NT2/D1 (cell line): ENCODE data around the gene PHPT1.

Source experiments
- DNase-seq: peaks from one replicate; pipeline ENCODE4 v3.0.0-alpha.2; 2011; ENCODE audit warnings: low read depth, low spot score
- H3K27me3 ChIP-seq: 2 replicates; pipeline ENCODE4 v1.6.0; 2011; ENCODE audit warnings: mild to moderate bottlenecking; ENCODE audit not compliant: insufficient read length, insufficient read depth
- H3K36me3 ChIP-seq: 2 replicates; pipeline ENCODE4 v1.6.1; 2011; ENCODE audit warnings: mild to moderate bottlenecking, low read length, mixed read lengths; ENCODE audit not compliant: insufficient read depth, insufficient read length
- H3K4me1 ChIP-seq: 2 replicates; pipeline ENCODE4 v1.5.1; 2011; ENCODE audit not compliant: insufficient read depth, insufficient read length
- H3K4me3 ChIP-seq: 2 replicates; pipeline ENCODE4 v1.5.1; 2011; ENCODE audit warnings: low read depth; ENCODE audit not compliant: insufficient read length
- H3K9ac ChIP-seq: 2 replicates; pipeline ENCODE4 v1.6.0; 2011; ENCODE audit warnings: low read depth; ENCODE audit not compliant: insufficient read length
- H3K9me3 ChIP-seq: 2 replicates; pipeline ENCODE4 v1.5.1; 2011; ENCODE audit warnings: mild to moderate bottlenecking, low read length; ENCODE audit not compliant: insufficient read depth
- SUZ12 ChIP-seq: IDR thresholded peaks from 2 replicates; pipeline ENCODE4 v1.6.1; 2011; ENCODE audit not compliant: insufficient read length, insufficient read depth; ENCODE audit errors: extremely low read depth
- YY1 ChIP-seq: IDR thresholded peaks from 2 replicates; pipeline ENCODE4 v1.6.1; 2011; ENCODE audit not compliant: insufficient read length, insufficient read depth
- ZNF274 ChIP-seq: IDR thresholded peaks from 2 replicates; pipeline ENCODE4 v1.6.1; 2011; ENCODE audit warnings: mild to moderate bottlenecking, low read depth, low read length

PHPT1 gene

GRCh38 chr9:136815422-136815782 is 33.8 kb upstream of the PHPT1 start:
- no peaks in the 10 kb centered on the region for H3K9me3 ChIP-seq
- no peak overlapping the region for H3K4me3 ChIP-seq
- peaks cover 70% of the 10 kb centered on the region for H3K36me3 ChIP-seq
- H3K27me3 ChIP-seq, result no peaks in the 10 kb centered on the region
- peaks cover 3% of the 10 kb centered on the region for H3K4me1 ChIP-seq
- H3K9ac ChIP-seq, result no peak overlapping the region
- no peak for DNase-seq
- TF ChIP-seq ZNF274 (no peak), YY1 (no peak), SUZ12 (no peak)

- DNase-seq, result no peak
- Histone ChIP-seq H3K4me3 (no peak overlapping the region), H3K36me3 (peaks cover 59% of the 10 kb centered on the region), H3K27me3 (no peaks in the 10 kb centered on the region), H3K4me1 (peaks cover 17% of the 10 kb centered on the region), H3K9ac (peak overlapping the region; percentile 4), H3K9me3 (no peaks in the 10 kb centered on the region)
- TF ChIP-seq SUZ12, result no peak
- TF ChIP-seq YY1, result no peak
- TF ChIP-seq ZNF274, result no peak
These were observed 28.0 kb upstream of the PHPT1 start for GRCh38 chr9:136820971-136821825.

- Histone ChIP-seq H3K36me3 (peaks cover 64% of the 10 kb centered on the region), H3K9me3 (no peaks in the 10 kb centered on the region), H3K4me1 (peaks cover 20% of the 10 kb centered on the region), H3K9ac (peak overlapping the region; percentile 21), H3K4me3 (no peak overlapping the region), H3K27me3 (no peaks in the 10 kb centered on the region)
- TF ChIP-seq YY1 (no peak), ZNF274 (no peak)
- no peak for DNase-seq
These were observed 27.2 kb upstream of the PHPT1 start for GRCh38 chr9:136821826-136822544.

- no peaks in the 10 kb centered on the region for H3K9me3 ChIP-seq
- TF ChIP-seq YY1, result no peak
- no peak for TF ChIP-seq SUZ12
- TF ChIP-seq ZNF274, result no peak
- no peak overlapping the region for H3K4me3 ChIP-seq
- H3K9ac ChIP-seq, result peak overlapping the region; percentile 8
- no peaks in the 10 kb centered on the region for H3K27me3 ChIP-seq
- H3K4me1 ChIP-seq, result peaks cover 23% of the 10 kb centered on the region
- no peak for DNase-seq
- H3K36me3 ChIP-seq, result peaks cover 70% of the 10 kb centered on the region
These were observed 25.8 kb upstream of the PHPT1 start for GRCh38 chr9:136823136-136824046.

- Histone ChIP-seq H3K9me3 (no peaks in the 10 kb centered on the region), H3K4me3 (no peak overlapping the region), H3K36me3 (peaks cover 75% of the 10 kb centered on the region), H3K9ac (peak overlapping the region; percentile 57), H3K27me3 (no peaks in the 10 kb centered on the region), H3K4me1 (peaks cover 27% of the 10 kb centered on the region)
- TF ChIP-seq YY1, result no peak
- no peak for TF ChIP-seq ZNF274
- TF ChIP-seq SUZ12, result no peak
- DNase-seq, result no peak
These were observed 24.5 kb upstream of the PHPT1 start for GRCh38 chr9:136824496-136825225.

GRCh38 chr9:136825295-136826187 is 23.7 kb upstream of the PHPT1 start:
- Histone ChIP-seq H3K9me3 (no peaks in the 10 kb centered on the region), H3K4me3 (no peak overlapping the region), H3K9ac (no peak overlapping the region), H3K27me3 (no peaks in the 10 kb centered on the region), H3K4me1 (peaks cover 31% of the 10 kb centered on the region), H3K36me3 (peaks cover 77% of the 10 kb centered on the region)
- no peak for DNase-seq
- TF ChIP-seq YY1 (no peak), SUZ12 (no peak), ZNF274 (no peak)
